ENCODE data around the gene LRRC74A. TPM values are rescaled to one million over a fixed set of nuclear protein-coding genes. Genes with fewer than 3 reads are reported as not detected.

The LRRC74A gene
- polyA plus RNA-seq, 1 donor (not counting 4 experiments of a cell fraction or from before 2014, with no cell fraction given): not detected

DNA sequence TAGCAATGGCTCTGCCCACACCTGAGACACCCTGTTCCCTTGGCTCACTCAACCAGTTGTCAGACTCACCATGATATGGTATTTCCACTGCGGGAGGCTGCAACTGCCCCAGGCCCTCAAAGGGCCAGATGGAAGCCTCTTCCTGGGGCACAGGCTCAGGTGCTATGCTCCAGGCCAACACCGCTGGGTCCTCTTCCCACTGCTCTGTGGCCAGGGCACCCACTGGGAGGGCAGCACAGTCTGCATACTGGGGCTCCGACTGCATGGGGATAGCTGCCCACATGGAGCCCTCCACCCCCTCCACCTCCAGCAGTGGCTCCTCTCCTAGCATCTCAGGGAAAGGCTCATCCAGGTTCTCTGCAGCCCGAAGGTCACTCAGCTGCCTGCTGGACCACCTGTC, 17.2 kb upstream of the LRRC74A start:
- FAIRE-seq: no peak
- H3K36me3 ChIP-seq (ENCODE audit: control insufficient read depth in 2 of 2, extremely low read depth in 1 of 2, insufficient read depth in 2 of 2, low read length in 2 of 2): peaks cover 14 to 18% of the 10 kb centered on the region in 2 experiments
- dilution Hi-C loops (cut with MboI; ENCODE audit: extremely low pct_ligation_motif_present, low sequenced_read_pairs): no loop called here

DNA sequence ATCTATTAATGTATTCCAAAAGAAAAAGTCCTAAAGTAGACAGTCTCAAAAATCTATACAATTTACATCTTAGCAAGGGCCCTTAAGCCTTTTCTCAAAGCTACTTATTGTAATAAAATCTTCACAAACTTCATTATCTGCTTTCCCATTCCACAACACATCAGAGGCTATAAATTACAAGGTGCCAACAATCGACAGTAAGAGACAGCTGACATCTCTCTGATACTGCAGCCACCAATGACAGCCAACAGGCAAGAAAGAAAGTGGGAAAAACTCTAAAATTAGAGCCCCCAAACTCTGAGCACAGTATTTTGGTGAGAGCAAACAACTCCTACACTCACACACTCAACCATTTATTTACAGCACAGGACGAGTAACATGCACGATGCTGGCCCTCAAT, 15.7 kb upstream of the LRRC74A start:
- peak overlapping the region in 2 of 3 experiments; percentile 90 for H3K4me3 ChIP-seq (ENCODE audit: control insufficient read depth in 2 of 3, extremely low read depth in 1 of 3, insufficient read depth in 2 of 3, low read depth in 1 of 3, low read length in 3 of 3)
- H3K4me1 ChIP-seq (ENCODE audit: control insufficient read depth, extremely low read depth, insufficient read depth, low read length): peaks cover 11% of the 10 kb centered on the region
- H3K27ac ChIP-seq (ENCODE audit: control insufficient read depth, insufficient read depth, low read length): no peak overlapping the region
- no peak overlapping the region for H2AFZ ChIP-seq (ENCODE audit: control insufficient read depth, low read length)
- FAIRE-seq (no peak), DNase-seq (ENCODE audit: low read depth, low spot score) (no peak)
- no peaks in the 10 kb centered on the region for H4K20me1 ChIP-seq (ENCODE audit: control insufficient read depth, extremely low read depth, insufficient read depth, low read length)
- no peaks in the 10 kb centered on the region for H3K9me3 ChIP-seq (ENCODE audit: control insufficient read depth, low read depth, low read length)
- dilution Hi-C loops (cut with MboI; ENCODE audit: extremely low pct_ligation_motif_present, low sequenced_read_pairs): no loop called here
- peak overlapping the region; percentile 98 for H3K4me2 ChIP-seq (ENCODE audit: control insufficient read depth, extremely low read depth, insufficient read depth, low read depth, low read length)
- no peaks in the 10 kb centered on the region for H3K9me1 ChIP-seq (ENCODE audit: control insufficient read depth, extremely low read depth, insufficient read depth, low read length)
- no peak for TF ChIP-seq EZH2 (IDR thresholded peaks at IDR 0.05; ENCODE audit: low read length)
- TF ChIP-seq, protein P1, sequence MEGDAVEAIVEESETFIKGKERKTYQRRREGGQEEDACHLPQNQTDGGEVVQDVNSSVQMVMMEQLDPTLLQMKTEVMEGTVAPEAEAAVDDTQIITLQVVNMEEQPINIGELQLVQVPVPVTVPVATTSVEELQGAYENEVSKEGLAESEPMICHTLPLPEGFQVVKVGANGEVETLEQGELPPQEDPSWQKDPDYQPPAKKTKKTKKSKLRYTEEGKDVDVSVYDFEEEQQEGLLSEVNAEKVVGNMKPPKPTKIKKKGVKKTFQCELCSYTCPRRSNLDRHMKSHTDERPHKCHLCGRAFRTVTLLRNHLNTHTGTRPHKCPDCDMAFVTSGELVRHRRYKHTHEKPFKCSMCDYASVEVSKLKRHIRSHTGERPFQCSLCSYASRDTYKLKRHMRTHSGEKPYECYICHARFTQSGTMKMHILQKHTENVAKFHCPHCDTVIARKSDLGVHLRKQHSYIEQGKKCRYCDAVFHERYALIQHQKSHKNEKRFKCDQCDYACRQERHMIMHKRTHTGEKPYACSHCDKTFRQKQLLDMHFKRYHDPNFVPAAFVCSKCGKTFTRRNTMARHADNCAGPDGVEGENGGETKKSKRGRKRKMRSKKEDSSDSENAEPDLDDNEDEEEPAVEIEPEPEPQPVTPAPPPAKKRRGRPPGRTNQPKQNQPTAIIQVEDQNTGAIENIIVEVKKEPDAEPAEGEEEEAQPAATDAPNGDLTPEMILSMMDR (optimal IDR thresholded peaks at IDR 0.05 in 1 of 3, IDR thresholded peaks at IDR 0.05 in 1 of 3, conservative IDR thresholded peaks at IDR 0.05 in 1 of 3; ENCODE audit: extremely low read depth in 1 of 3, insufficient read depth in 2 of 3, low read length in 3 of 3): no peak
- peaks cover 7% of the 10 kb centered on the region for H3K79me2 ChIP-seq (ENCODE audit: control insufficient read depth, insufficient read depth, low read length)
- no peak overlapping the region for H3K9ac ChIP-seq (ENCODE audit: control insufficient read depth, extremely low read depth, insufficient read depth, low read length)
- H3K27me3 ChIP-seq (ENCODE audit: control insufficient read depth, extremely low read depth, insufficient read depth, low read length): no peaks in the 10 kb centered on the region
- peaks cover 13 to 14% of the 10 kb centered on the region in 2 experiments for H3K36me3 ChIP-seq (ENCODE audit: control insufficient read depth in 2 of 2, extremely low read depth in 1 of 2, insufficient read depth in 2 of 2, low read length in 2 of 2)

More for the DNA sequence above, 17.2 kb upstream of the LRRC74A start:
- Histone ChIP-seq H3K27ac (ENCODE audit: control insufficient read depth, insufficient read depth, low read length) (no peak overlapping the region), H3K4me2 (ENCODE audit: control insufficient read depth, extremely low read depth, insufficient read depth, low read depth, low read length) (no peak overlapping the region), H3K79me2 (ENCODE audit: control insufficient read depth, insufficient read depth, low read length) (peaks cover 7% of the 10 kb centered on the region), H3K9ac (ENCODE audit: control insufficient read depth, extremely low read depth, insufficient read depth, low read length) (no peak overlapping the region), H3K4me3 (ENCODE audit: control insufficient read depth in 2 of 3, extremely low read depth in 1 of 3, insufficient read depth in 2 of 3, low read depth in 1 of 3, low read length in 3 of 3) (no peak overlapping the region), H3K9me1 (ENCODE audit: control insufficient read depth, extremely low read depth, insufficient read depth, low read length) (no peaks in the 10 kb centered on the region), H3K27me3 (ENCODE audit: control insufficient read depth, extremely low read depth, insufficient read depth, low read length) (no peaks in the 10 kb centered on the region), H3K4me1 (ENCODE audit: control insufficient read depth, extremely low read depth, insufficient read depth, low read length) (peaks cover 11% of the 10 kb centered on the region), H4K20me1 (ENCODE audit: control insufficient read depth, extremely low read depth, insufficient read depth, low read length) (no peaks in the 10 kb centered on the region), H2AFZ (ENCODE audit: control insufficient read depth, low read length) (no peak overlapping the region), H3K9me3 (ENCODE audit: control insufficient read depth, low read depth, low read length) (no peaks in the 10 kb centered on the region)
- DNase-seq (ENCODE audit: low read depth, low spot score): no peak
- no peak for TF ChIP-seq EZH2 (IDR thresholded peaks at IDR 0.05; ENCODE audit: low read length)
- TF ChIP-seq, protein P1 (optimal IDR thresholded peaks at IDR 0.05 in 1 of 3, IDR thresholded peaks at IDR 0.05 in 1 of 3, conservative IDR thresholded peaks at IDR 0.05 in 1 of 3; ENCODE audit: extremely low read depth in 1 of 3, insufficient read depth in 2 of 3, low read length in 3 of 3): no peak

All from keratinocyte (primary cell).